ENCODE data around the gene PNLDC1.

DNA sequence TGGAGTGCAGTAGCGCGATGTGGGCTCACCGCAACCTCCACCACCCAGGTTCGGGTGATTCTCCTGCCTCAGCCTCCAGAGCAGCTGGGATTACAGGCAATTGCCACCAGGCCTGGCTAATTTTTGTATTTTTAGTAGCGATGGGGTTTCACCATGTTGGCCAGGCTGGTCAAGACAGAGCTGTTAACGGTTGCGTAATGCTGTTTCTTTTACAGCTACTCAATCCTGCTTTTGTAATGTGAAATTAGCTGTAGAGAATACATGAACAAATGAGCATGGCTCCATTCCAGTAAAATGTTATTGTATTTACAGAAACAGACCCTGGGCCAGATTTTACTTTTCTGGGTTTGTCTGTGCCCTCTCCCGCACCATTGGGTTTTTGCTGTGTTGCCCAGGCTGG is 1.9 kb downstream of the PNLDC1 start:
- no peak for TF ChIP-seq POLR2A (IDR thresholded peaks at IDR 0.05; ENCODE audit: low read depth, low read length)
- TF ChIP-seq POLR2AphosphoS5 (IDR thresholded peaks at IDR 0.05; ENCODE audit: low read depth, low read length) = no peak
